Measurements from ENCODE around the gene ATP5F1D.

Gene ATP5F1D

GRCh38 chr19:1264801-1265614, 23.5 kb downstream of the ATP5F1D start:
- Histone ChIP-seq H3K36me3 (ENCODE audit: control insufficient read depth, insufficient read depth, low read length) (no peaks in the 10 kb centered on the region), H3K27ac (ENCODE audit: low read depth, low read length) (peak overlapping the region; percentile 87), H3K4me3 (ENCODE audit: low read length) (no peak overlapping the region), H3K9ac (ENCODE audit: low read length) (no peak overlapping the region), H3K4me1 (ENCODE audit: control insufficient read depth, insufficient read depth, low read length) (peaks cover 36% of the 10 kb centered on the region), H3K27me3 (ENCODE audit: control insufficient read depth, insufficient read depth, low read length) (no peaks in the 10 kb centered on the region)

GRCh38 chr19:1265615-1266128, 24.1 kb downstream of the ATP5F1D start:
- Histone ChIP-seq H3K27me3 (ENCODE audit: control insufficient read depth, insufficient read depth, low read length) (no peaks in the 10 kb centered on the region), H3K9ac (ENCODE audit: low read length) (peak overlapping the region; percentile 16), H3K36me3 (ENCODE audit: control insufficient read depth, insufficient read depth, low read length) (peaks cover under 1% of the 10 kb centered on the region), H3K4me1 (ENCODE audit: control insufficient read depth, insufficient read depth, low read length) (peaks cover 40% of the 10 kb centered on the region), H3K27ac (ENCODE audit: low read depth, low read length) (peak overlapping the region; percentile 87), H3K4me3 (ENCODE audit: low read length) (peak overlapping the region; percentile 60)

- Histone ChIP-seq H3K4me3 (ENCODE audit: low read length) (peak overlapping the region; percentile 60), H3K4me1 (ENCODE audit: control insufficient read depth, insufficient read depth, low read length) (peaks cover 45% of the 10 kb centered on the region), H3K27ac (ENCODE audit: low read depth, low read length) (peak overlapping the region; percentile 87), H3K27me3 (ENCODE audit: control insufficient read depth, insufficient read depth, low read length) (no peaks in the 10 kb centered on the region), H3K9ac (ENCODE audit: low read length) (no peak overlapping the region), H3K36me3 (ENCODE audit: control insufficient read depth, insufficient read depth, low read length) (peaks cover 7% of the 10 kb centered on the region)
Observed at GRCh38 chr19:1266129-1266915, 24.8 kb downstream of the ATP5F1D start.

- H3K27me3 ChIP-seq (ENCODE audit: control insufficient read depth, insufficient read depth, low read length) = no peaks in the 10 kb centered on the region
- peak overlapping the region; percentile 60 for H3K4me3 ChIP-seq (ENCODE audit: low read length)
- H3K4me1 ChIP-seq (ENCODE audit: control insufficient read depth, insufficient read depth, low read length) = peaks cover 45% of the 10 kb centered on the region
- peaks cover 10% of the 10 kb centered on the region for H3K36me3 ChIP-seq (ENCODE audit: control insufficient read depth, insufficient read depth, low read length)
- H3K9ac ChIP-seq (ENCODE audit: low read length) = no peak overlapping the region
- H3K27ac ChIP-seq (ENCODE audit: low read depth, low read length) = peak overlapping the region; percentile 87
Observed at GRCh38 chr19:1266916-1267476, 25.4 kb downstream of the ATP5F1D start.

- H3K36me3 ChIP-seq (ENCODE audit: control insufficient read depth, insufficient read depth, low read length) = peaks cover 12% of the 10 kb centered on the region
- peaks cover 49% of the 10 kb centered on the region for H3K4me1 ChIP-seq (ENCODE audit: control insufficient read depth, insufficient read depth, low read length)
- peak overlapping the region; percentile 60 for H3K4me3 ChIP-seq (ENCODE audit: low read length)
- H3K9ac ChIP-seq (ENCODE audit: low read length) = no peak overlapping the region
- peak overlapping the region; percentile 53 for H3K27ac ChIP-seq (ENCODE audit: low read depth, low read length)
- no peaks in the 10 kb centered on the region for H3K27me3 ChIP-seq (ENCODE audit: control insufficient read depth, insufficient read depth, low read length)
Observed at GRCh38 chr19:1267477-1268225, 26.1 kb downstream of the ATP5F1D start.

- Histone ChIP-seq H3K36me3 (ENCODE audit: control insufficient read depth, insufficient read depth, low read length) (peaks cover 20% of the 10 kb centered on the region), H3K4me1 (ENCODE audit: control insufficient read depth, insufficient read depth, low read length) (peaks cover 57% of the 10 kb centered on the region), H3K4me3 (ENCODE audit: low read length) (peak overlapping the region; percentile 3), H3K27me3 (ENCODE audit: control insufficient read depth, insufficient read depth, low read length) (no peaks in the 10 kb centered on the region), H3K9ac (ENCODE audit: low read length) (peak overlapping the region; percentile 32), H3K27ac (ENCODE audit: low read depth, low read length) (peak overlapping the region; percentile 83)
Observed at GRCh38 chr19:1268226-1269064, 26.9 kb downstream of the ATP5F1D start.

GRCh38 chr19:1269065-1269477, 27.5 kb downstream of the ATP5F1D start, which contains the start of gene CIRBP:
TSS of gene CIRBP (plus strand) at chr19:1269332. CDS start at chr19:1270934, 1,602 bp downstream.
- H3K4me1 ChIP-seq (ENCODE audit: control insufficient read depth, insufficient read depth, low read length) = peaks cover 63% of the 10 kb centered on the region
- no peaks in the 10 kb centered on the region for H3K27me3 ChIP-seq (ENCODE audit: control insufficient read depth, insufficient read depth, low read length)
- peak within 1 kb of the TSS; percentile 97 for H3K4me3 ChIP-seq (ENCODE audit: low read length)
- H3K27ac ChIP-seq (ENCODE audit: low read depth, low read length) = peak within 1 kb of the TSS; percentile 99
- H3K9ac ChIP-seq (ENCODE audit: low read length) = peak within 1 kb of the TSS; percentile 94
- peaks cover 25% of the 10 kb centered on the region for H3K36me3 ChIP-seq (ENCODE audit: control insufficient read depth, insufficient read depth, low read length)

GRCh38 chr19:1269478-1270212, 28.1 kb downstream of the ATP5F1D start:
- Histone ChIP-seq H3K27me3 (ENCODE audit: control insufficient read depth, insufficient read depth, low read length) (no peaks in the 10 kb centered on the region), H3K4me1 (ENCODE audit: control insufficient read depth, insufficient read depth, low read length) (peaks cover 68% of the 10 kb centered on the region), H3K4me3 (ENCODE audit: low read length) (peak overlapping the region; percentile 97), H3K9ac (ENCODE audit: low read length) (peak overlapping the region; percentile 94), H3K27ac (ENCODE audit: low read depth, low read length) (peak overlapping the region; percentile 99), H3K36me3 (ENCODE audit: control insufficient read depth, insufficient read depth, low read length) (peaks cover 30% of the 10 kb centered on the region)

- peaks cover 30% of the 10 kb centered on the region for H3K36me3 ChIP-seq (ENCODE audit: control insufficient read depth, insufficient read depth, low read length)
- peak overlapping the region; percentile 97 for H3K4me3 ChIP-seq (ENCODE audit: low read length)
- H3K9ac ChIP-seq (ENCODE audit: low read length) = peak overlapping the region; percentile 94
- H3K4me1 ChIP-seq (ENCODE audit: control insufficient read depth, insufficient read depth, low read length) = peaks cover 73% of the 10 kb centered on the region
- no peaks in the 10 kb centered on the region for H3K27me3 ChIP-seq (ENCODE audit: control insufficient read depth, insufficient read depth, low read length)
- peak overlapping the region; percentile 99 for H3K27ac ChIP-seq (ENCODE audit: low read depth, low read length)
Observed at GRCh38 chr19:1270213-1270853, 28.8 kb downstream of the ATP5F1D start.

- Histone ChIP-seq H3K4me3 (ENCODE audit: low read length) (peak overlapping the region; percentile 97), H3K4me1 (ENCODE audit: control insufficient read depth, insufficient read depth, low read length) (peaks cover 70% of the 10 kb centered on the region), H3K27ac (ENCODE audit: low read depth, low read length) (peak overlapping the region; percentile 99), H3K9ac (ENCODE audit: low read length) (peak overlapping the region; percentile 32), H3K36me3 (ENCODE audit: control insufficient read depth, insufficient read depth, low read length) (peaks cover 30% of the 10 kb centered on the region), H3K27me3 (ENCODE audit: control insufficient read depth, insufficient read depth, low read length) (no peaks in the 10 kb centered on the region)
Observed at GRCh38 chr19:1270854-1271527, 29.4 kb downstream of the ATP5F1D start.

Measured in rectal smooth muscle tissue (tissue), 1 donor.